ENCODE measurements around the gene BTNL3.
"Not testable (repeated sequence)": the region's sequence is repeated elsewhere in the genome, so short reads cannot be mapped to it uniquely, and the experiment has no call there.

The BTNL3 gene, protein sequence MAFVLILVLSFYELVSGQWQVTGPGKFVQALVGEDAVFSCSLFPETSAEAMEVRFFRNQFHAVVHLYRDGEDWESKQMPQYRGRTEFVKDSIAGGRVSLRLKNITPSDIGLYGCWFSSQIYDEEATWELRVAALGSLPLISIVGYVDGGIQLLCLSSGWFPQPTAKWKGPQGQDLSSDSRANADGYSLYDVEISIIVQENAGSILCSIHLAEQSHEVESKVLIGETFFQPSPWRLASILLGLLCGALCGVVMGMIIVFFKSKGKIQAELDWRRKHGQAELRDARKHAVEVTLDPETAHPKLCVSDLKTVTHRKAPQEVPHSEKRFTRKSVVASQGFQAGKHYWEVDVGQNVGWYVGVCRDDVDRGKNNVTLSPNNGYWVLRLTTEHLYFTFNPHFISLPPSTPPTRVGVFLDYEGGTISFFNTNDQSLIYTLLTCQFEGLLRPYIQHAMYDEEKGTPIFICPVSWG

GRCh38 chr5:180988592-180988991 is at the start of gene BTNL3:
Gene BTNL3 (plus strand): TSS chr5:180988846. CDS start chr5:180989029, 183 bp downstream.
- DNase-seq, result no peak

DNA sequence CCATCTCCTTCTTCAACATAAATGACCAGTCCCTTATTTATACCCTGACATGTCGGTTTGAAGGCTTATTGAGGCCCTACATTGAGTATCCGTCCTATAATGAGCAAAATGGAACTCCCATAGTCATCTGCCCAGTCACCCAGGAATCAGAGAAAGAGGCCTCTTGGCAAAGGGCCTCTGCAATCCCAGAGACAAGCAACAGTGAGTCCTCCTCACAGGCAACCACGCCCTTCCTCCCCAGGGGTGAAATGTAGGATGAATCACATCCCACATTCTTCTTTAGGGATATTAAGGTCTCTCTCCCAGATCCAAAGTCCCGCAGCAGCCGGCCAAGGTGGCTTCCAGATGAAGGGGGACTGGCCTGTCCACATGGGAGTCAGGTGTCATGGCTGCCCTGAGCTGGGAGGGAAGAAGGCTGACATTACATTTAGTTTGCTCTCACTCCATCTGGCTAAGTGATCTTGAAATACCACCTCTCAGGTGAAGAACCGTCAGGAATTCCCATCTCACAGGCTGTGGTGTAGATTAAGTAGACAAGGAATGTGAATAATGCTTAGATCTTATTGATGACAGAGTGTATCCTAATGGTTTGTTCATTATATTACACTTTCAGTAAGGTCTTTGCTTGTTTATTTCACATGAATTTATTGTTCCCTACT is 38.2 kb upstream of the BTNL3 start:
- no peak for DNase-seq
- intact Hi-C loops (cut with DNase I), result no loop called here

More at GRCh38 chr5:180988592-180988991, at the start of gene BTNL3:
- intact Hi-C loops (cut with DNase I), result no loop called here

DNA sequence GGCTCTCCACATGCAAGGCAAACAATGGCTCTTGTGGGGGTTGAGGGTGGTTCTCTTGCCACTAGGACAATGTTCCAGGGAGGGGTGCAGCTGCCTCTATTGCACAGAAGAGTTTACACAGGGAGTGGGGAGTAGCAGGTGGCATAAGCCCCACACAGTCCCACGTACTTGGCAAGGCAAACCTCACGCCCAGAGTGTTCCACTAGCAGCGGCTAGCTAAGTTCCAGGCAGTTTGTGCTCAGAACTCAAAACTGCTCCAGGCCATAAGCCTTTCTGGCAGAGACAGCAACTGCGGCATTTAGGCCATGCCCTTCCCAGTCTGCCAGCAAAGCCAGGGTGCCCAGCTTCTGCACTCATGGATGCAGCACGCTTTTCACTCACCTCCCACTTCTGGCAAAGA is 29.0 kb upstream of the BTNL3 start:
- no peak for DNase-seq
- intact Hi-C loops (cut with DNase I), result no loop called here

DNA sequence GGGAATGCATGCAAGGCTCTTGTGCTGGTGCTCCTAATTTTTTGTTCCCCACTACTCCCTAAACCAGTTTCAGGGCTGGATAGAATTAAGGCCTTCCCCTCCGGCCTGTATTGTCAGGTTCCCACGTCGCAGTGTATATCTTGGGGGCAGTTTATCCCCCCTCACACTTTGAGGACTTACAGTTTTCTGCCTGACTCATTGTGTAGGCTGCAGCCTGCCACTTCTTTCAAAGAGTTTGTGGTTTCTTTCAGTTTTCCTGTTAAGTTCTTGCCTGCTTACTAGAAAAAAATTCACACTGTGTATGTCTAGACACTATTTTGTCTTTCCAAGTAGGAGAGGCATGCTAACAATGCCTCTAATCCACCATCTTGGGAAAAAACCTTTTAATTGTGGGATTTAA is 28.4 kb upstream of the BTNL3 start:
- intact Hi-C loops (cut with DNase I), result no loop called here

GRCh38 chr5:180969406-180969805 is 19.2 kb upstream of the BTNL3 start:
- DNase-seq, result no peak
- intact Hi-C loops (cut with DNase I), result no loop called here

More for the DNA sequence above, 28.4 kb upstream of the BTNL3 start:
- DNase-seq, result no peak

DNA sequence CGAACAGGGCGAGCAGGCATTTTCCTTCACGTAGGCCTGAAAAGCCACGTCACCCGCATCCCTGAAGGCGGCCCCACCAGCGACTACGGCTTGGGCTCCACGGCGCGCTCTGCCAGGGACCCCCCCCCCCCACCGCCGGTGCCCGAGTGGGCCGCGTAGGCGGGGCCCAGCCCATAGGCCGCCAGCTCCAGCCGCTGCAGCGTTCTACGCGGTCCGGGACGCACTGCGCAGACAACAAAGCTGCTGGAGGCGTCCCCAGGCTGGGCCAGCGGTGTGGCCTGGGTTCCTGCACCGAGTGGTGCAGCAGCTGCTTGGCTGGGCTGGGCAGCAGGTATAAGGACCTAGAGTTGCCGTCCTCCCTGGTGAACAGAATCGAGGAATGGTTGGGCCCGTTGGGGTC is 18.3 kb upstream of the BTNL3 start:
- no peak for DNase-seq
- intact Hi-C loops (cut with DNase I), result no loop called here

- intact Hi-C loops (cut with DNase I), result no loop called here
- DNase-seq, result no peak
These were observed 17.8 kb upstream of the BTNL3 start for GRCh38 chr5:180970875-180971274.

- no peak for DNase-seq
- intact Hi-C loops (cut with DNase I), result no loop called here
These were observed 13.9 kb upstream of the BTNL3 start for GRCh38 chr5:180974612-180975315.

- DNase-seq, result no peak
- intact Hi-C loops (cut with DNase I), result no loop called here
These were observed 13.3 kb upstream of the BTNL3 start for GRCh38 chr5:180975338-180975737.

GRCh38 chr5:180976518-180976917 is 12.1 kb upstream of the BTNL3 start:
- intact Hi-C loops (cut with DNase I), result no loop called here
- DNase-seq, result no peak

- intact Hi-C loops (cut with DNase I), result no loop called here
- no peak for DNase-seq
These were observed 10.8 kb upstream of the BTNL3 start for GRCh38 chr5:180977852-180978251.

DNA sequence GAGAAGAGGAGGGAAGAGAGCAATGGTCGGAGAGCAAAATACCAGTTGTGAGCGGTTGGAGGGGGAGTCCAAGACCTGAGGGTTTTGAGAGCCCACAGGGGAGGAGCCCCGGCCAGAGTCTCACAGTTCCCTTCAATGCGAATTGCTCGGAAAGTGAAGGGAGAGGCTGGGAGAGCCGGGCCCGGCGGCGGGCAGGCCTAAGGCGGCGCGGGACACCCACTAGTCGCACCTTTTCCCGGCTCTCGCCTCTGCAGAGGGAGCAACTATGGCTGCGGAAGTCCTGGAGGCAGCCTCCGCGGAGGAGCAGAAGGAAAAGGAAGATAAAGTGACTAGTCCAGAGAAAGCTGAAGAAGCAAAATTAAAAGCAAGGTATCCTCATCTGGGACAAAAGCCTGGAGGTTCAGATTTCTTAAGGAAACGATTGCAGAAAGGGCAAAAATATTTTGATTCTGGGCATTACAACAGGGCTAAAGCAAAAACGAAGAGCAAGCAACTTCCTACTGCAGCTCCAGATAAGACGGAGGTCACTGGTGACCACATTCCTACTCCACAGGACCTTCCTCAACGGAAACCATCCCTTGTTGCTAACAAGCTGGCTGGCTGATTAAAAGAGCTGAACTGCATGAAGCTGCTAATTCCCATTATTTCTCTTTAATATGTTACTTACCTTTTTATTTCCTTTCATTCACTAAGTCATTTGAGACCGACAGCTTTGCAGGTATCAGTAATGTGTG is 6.5 kb upstream of the BTNL3 start:
- no peak for DNase-seq
- intact Hi-C loops (cut with DNase I), result no loop called here

DNA sequence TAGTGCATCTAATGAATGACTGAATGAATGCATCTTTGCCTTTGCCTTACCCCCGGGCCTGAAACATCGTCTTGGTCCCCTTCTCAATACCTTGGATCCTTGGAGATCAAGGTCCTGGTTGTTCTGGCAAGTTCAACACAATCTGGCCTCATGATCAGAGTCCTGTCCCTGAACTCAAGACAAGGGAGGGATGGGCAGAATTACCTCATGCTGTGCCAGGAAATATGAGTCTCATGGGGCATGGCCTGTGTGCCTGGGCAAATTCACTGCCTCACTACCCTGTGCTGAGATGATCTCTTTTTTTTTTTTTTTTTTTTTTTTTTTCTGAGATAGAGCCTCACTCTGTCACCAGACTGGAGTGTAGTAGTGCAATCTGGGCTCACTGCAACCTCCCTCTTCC is 630 bp upstream of the BTNL3 start:
- intact Hi-C loops (cut with DNase I), result no loop called here
- DNase-seq, result no peak

- no peak for DNase-seq
- intact Hi-C loops (cut with DNase I), result no loop called here
These were observed 1.6 kb downstream of the BTNL3 start for GRCh38 chr5:180990086-180990881.

- intact Hi-C loops (cut with DNase I), result no loop called here
- DNase-seq, result no peak
These were observed 2.2 kb downstream of the BTNL3 start for GRCh38 chr5:180990882-180991242.

DNA sequence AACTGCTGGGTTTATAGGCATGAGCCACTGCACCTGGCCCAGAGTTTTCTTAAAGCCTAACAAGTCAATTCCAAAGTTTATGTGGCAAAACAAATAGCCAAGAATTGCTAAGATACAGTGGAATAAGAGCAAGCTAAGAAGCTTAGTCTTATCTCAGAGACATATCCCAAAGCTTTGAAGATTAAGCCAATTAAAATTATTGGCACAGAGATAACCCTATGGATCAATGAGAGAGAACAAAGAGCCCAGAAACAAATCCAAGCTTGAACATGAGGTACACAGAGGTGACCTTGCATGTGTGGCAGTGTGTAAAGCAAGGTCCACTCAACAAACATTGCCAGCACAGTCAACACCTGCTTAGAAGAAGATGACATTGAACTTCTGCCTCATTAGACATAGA is 13.3 kb downstream of the BTNL3 start:
- DNase-seq, result no peak
- intact Hi-C loops (cut with DNase I), result no loop called here

DNA sequence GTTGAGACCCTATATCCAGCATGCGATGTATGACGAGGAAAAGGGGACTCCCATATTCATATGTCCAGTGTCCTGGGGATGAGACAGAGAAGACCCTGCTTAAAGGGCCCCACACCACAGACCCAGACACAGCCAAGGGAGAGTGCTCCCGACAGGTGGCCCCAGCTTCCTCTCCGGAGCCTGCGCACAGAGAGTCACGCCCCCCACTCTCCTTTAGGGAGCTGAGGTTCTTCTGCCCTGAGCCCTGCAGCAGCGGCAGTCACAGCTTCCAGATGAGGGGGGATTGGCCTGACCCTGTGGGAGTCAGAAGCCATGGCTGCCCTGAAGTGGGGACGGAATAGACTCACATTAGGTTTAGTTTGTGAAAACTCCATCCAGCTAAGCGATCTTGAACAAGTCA is 17.1 kb downstream of the BTNL3 start:
- intact Hi-C loops (cut with DNase I), result no loop called here

DNA sequence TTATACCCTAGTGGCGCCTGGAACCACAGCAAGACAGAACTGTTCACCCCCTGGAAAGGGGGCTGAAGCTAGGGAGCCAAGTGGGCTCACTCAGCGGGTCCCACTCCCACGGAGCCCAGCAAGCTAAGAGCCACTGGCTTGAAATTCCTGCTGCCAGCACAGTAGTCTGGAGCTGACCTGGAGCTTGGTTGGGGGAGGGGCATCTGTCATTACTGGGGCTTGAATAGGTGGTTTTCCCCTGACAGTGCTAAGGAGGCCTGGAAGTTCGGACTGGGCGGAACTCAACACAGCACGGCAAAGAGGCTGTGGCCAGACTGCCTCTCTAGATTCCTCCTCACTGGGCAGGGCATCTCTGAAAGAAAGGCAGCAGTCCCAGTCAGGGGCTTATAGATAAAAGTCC is 19.5 kb downstream of the BTNL3 start:
- intact Hi-C loops (cut with DNase I), result no loop called here
- no peak for DNase-seq

More for the DNA sequence above, 17.1 kb downstream of the BTNL3 start:
- no peak for DNase-seq

GRCh38 chr5:181010018-181010417 is 21.4 kb downstream of the BTNL3 start:
- intact Hi-C loops (cut with DNase I); DNase-seq: not testable (repeated sequence)
